HEK293T (cell line): Measurements from ENCODE around the gene SLC17A9.

ENCODE experiments used
- SP1 ChIP-seq: fragments of 450-650 bp; IDR thresholded peaks from 2 replicates; pipeline ENCODE4 v1.6.1; 2017
- TARDBP ChIP-seq: fragments of 450-650 bp; IDR thresholded peaks from 2 replicates; pipeline ENCODE4 v1.6.1; 2016
- ZNF384 ChIP-seq: fragments of 450-650 bp; IDR thresholded peaks from 2 replicates; pipeline ENCODE4 v1.6.1; 2016

- no peak for TF ChIP-seq SP1
- no peak for TF ChIP-seq ZNF384
- TF ChIP-seq TARDBP, result no peak
These were observed 11.6 kb upstream of the SLC17A9 start for GRCh38 chr20:62940875-62941274.
